Keratinocyte (primary cell): ENCODE measurements around the gene UTF1.

Source experiments
- EZH2 ChIP-seq: IDR thresholded peaks from one replicate; pipeline ENCODE4 v1.6.1; 2012; ENCODE audit warnings: inconsistent platforms, mild to moderate bottlenecking, low read length, moderate library complexity
- TF ChIP-seq, protein P1 (sequence below), 3 experiments: IDR thresholded peaks in 1 of 3; conservative IDR thresholded peaks in 1 of 3; optimal IDR thresholded peaks in 1 of 3; 2 replicates in 2 of 3; 3 replicates in 1 of 3; pipeline versions ENCODE3 to v1.5.1; 2011; ENCODE audit warnings: low read length in 3 of 3, mild to moderate bottlenecking in 3 of 3, moderate library complexity in 2 of 3, control low read depth in 1 of 3, inconsistent platforms in 1 of 3; ENCODE audit not compliant: insufficient read depth in 2 of 3; ENCODE audit errors: extremely low read depth in 1 of 3

DNA sequence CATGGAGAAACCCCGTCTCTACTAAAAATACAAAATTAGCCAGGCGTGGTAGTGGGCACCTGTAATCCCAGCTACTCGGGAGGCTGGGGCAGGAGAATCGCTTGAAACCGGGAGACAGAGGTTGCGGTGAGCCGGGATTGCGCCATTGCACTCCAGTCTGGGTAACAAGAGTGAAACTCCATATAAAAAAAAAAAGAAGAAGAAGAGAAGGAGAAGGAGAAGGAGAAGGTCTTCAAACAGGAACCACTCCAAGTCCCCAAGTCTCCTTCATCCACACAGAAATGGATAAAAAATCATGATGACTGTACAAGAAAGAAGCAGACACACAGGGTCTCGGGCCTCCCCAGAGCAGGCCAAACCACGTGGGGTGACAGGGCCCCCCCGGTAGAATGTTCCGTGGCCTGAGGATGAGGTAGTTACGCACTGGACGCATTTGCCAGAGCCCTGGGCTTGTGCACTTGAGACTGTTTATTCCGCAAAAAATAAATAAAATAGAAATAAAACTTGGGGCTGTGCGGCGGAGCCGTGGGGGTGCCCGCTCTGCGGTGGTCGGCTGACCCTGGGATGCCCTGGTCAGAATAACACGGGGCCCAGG is 23.4 kb downstream of the UTF1 start:
- TF ChIP-seq, protein P1, sequence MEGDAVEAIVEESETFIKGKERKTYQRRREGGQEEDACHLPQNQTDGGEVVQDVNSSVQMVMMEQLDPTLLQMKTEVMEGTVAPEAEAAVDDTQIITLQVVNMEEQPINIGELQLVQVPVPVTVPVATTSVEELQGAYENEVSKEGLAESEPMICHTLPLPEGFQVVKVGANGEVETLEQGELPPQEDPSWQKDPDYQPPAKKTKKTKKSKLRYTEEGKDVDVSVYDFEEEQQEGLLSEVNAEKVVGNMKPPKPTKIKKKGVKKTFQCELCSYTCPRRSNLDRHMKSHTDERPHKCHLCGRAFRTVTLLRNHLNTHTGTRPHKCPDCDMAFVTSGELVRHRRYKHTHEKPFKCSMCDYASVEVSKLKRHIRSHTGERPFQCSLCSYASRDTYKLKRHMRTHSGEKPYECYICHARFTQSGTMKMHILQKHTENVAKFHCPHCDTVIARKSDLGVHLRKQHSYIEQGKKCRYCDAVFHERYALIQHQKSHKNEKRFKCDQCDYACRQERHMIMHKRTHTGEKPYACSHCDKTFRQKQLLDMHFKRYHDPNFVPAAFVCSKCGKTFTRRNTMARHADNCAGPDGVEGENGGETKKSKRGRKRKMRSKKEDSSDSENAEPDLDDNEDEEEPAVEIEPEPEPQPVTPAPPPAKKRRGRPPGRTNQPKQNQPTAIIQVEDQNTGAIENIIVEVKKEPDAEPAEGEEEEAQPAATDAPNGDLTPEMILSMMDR (optimal IDR thresholded peaks at IDR 0.05 in 1 of 3, IDR thresholded peaks at IDR 0.05 in 1 of 3, conservative IDR thresholded peaks at IDR 0.05 in 1 of 3; ENCODE audit: extremely low read depth in 1 of 3, insufficient read depth in 2 of 3, low read length in 3 of 3): no peak
- no peak for TF ChIP-seq EZH2
